ENCODE data around the gene AMBN.
"Not testable (repeated sequence)": the region's sequence is repeated elsewhere in the genome, so short reads cannot be mapped to it uniquely, and the experiment has no call there.

Gene AMBN

DNA sequence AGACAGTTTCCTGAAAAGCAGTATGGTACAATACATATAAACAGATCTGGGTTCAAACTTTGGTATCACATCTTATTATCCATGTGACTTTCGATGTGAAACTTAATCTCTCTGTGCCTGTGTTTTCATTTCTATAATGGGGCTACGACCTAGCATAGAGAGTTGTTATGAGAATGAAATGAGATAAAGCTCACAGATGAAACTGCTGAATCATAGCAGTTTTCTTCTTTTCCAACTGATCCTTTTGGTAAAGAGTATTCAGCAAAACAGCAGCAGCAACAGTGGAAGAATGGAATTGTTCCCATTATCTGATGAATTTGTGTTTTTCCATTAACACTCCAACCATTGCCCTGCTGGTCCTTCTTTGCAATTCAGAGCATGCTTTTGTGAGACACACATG, 16.3 kb downstream of the AMBN start:
- no peak for DNase-seq (ENCODE audit: low read depth in 3 of 3)

DNA sequence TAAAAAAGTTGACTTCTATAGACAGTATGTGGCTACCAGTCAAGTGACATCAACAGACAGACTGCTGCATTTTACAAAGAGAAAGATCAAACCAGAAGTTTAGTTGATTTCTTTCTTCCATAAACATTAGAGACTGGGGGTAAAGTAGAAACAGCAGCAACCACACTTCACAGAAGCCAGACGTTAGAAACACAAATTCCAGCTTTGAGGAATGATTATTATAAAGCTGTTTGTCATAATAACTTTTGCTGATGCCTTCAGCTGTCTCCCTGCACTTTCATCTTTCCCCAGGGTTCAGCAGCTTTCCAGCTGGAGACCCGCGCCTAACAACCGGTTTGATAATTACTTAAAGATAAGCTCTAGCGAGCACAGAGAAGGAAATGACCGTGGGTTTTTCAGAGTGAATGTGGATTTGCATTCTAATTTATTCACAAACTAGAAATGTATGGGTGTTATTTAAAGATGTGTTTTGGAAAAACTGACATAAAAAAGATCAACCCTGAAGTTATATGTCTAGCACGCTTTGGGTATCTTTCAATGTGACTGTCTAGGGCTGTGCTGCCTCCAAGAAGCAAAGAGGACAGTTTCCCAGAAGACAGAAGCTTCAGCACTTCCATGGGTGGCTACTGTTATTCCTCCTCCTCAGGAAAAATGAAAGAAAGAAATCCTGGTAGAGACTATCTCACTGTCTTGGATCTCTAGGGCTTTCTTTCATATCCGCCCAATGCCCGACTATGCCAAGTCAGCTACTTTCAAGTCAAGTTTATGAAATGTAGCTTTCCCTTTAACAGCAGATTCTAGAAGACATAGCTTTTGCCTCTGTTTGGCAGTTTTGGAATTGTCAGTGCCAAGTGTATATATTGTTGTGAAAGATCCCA, 21.5 kb downstream of the AMBN start:
- no peak for DNase-seq (ENCODE audit: low read depth in 3 of 3)

GRCh38 chr4:70614184-70614555, 22.1 kb downstream of the AMBN start:
- no peak for DNase-seq (ENCODE audit: low read depth in 3 of 3)

- no peak for DNase-seq (ENCODE audit: low read depth in 3 of 3)
Observed at GRCh38 chr4:70619288-70619687, 27.2 kb downstream of the AMBN start.

GRCh38 chr4:70619778-70620177, 27.7 kb downstream of the AMBN start:
- DNase-seq (ENCODE audit: low read depth in 3 of 3): no peak

GRCh38 chr4:70623323-70623722, 31.3 kb downstream of the AMBN start:
- no peak for DNase-seq (ENCODE audit: low read depth in 3 of 3)

DNA sequence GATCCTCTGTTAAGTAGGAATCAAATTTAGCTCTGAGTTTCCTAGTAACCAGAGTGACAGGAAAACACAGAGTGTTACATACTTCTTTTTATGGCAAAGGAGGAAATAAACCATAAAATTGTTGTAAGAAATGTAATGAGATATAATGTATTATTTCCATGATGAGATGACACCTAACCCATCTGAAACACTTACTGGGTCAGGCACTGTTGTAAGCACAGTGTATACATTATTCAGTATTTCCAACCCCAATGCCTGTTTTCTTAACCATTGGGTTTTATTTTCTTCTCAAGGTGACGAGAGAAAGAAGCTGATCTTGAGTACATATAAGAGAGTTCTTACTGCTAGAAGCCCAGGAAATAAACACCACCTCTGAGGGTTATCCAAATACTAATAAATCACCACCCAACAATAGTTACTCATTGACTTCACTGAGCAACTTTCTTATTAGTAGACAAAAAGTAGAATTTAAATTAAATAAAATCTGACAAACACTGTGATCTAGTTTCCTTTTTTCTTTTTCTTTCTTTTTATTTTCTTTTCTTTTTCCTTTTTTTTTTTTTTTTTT, 32.3 kb downstream of the AMBN start:
- DNase-seq (ENCODE audit: low read depth in 3 of 3): no peak

DNA sequence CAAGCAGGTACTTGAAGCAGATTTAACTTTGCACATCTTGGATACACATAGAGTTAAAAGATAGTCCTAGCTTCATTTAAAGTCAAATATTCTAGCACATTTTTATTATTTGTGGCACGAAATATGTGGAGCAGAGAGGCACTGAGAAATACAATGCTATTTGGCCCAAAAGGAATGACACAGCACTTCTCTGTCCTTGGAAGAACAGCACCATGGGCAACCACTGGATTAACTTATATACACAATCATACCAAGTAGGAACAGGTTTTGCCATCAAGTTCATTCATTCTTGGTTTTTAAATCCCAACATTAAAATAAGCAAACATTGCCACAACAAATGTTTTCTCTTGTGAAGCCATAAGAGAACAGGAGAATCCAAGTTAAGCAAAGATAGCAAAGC, 35.6 kb downstream of the AMBN start:
- no peak for DNase-seq (ENCODE audit: low read depth in 3 of 3)

- DNase-seq (ENCODE audit: low read depth in 3 of 3): no peak
Observed at GRCh38 chr4:70628444-70628843, 36.4 kb downstream of the AMBN start, which contains the start of gene ENAM. Gene ENAM (plus strand): TSS chr4:70628744. CDS start chr4:70629501, 757 bp downstream.

DNA sequence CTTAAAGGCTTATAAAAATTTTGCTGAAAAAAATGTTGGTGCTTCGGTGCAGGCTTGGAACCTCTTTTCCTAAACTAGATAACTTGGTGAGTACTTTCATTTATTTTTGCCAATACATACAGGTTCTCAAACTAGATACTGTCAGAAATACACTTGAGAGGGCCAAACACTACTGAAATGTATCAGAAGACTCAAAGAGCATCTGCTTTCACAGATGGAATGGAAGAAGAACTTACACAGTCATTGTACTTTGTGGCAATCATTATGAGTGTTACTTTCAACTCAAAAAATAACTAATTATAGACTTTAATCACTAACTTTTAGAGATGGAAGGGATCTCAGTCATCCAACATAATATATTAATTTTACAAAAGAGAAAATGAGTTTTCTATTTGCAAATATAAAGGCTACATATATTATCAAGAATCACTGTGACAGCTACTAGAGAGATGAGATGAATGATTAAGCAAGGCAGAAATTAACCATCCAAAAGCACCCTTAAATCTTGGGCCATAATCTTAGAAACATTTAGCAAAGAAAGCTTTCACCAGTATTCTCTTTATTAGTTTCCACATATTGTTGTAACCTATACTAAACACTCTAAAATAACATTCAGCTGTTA, 37.5 kb downstream of the AMBN start:
- no peak for DNase-seq (ENCODE audit: low read depth in 3 of 3)

DNA sequence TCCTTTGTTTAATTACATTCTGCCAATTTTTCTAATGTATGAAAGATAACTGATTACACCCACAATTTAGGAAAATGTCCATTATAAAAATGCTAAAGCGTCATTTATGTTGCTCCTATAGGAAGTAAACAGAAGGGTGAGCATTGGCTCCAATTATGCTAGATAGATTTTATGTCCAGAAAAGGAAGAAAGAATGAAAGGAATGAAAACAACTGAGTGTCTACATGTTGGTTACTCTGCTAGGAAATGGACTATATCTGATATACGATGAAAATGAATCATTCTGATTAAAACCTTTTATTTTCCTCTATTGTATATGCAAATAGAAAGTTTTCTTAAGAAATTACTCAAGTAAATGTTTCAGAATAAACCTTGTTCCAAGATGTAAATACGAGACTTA, 38.1 kb downstream of the AMBN start:
- DNase-seq (ENCODE audit: low read depth in 3 of 3): no peak

DNA sequence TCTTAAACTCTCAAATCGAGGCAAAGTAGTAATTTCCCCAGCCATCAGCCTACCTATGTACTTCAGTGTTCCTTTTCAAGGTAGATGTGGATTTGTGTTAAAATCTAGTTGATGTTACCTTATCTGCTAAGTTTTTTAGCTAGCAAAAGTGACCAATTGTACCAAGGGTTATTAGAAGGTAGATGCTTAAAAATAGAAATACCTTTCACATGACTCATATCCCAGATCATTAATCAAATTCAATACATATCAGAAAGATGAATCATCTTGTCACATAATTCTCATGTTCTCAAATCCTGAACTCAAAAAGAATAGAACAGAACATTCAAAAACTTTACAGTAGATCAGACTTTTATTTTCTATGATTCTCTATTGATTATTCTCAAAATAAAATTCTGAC, 40.0 kb downstream of the AMBN start:
- DNase-seq (ENCODE audit: low read depth in 3 of 3): no peak

- DNase-seq (ENCODE audit: low read depth in 3 of 3): no peak
Observed at GRCh38 chr4:70634482-70634881, 42.4 kb downstream of the AMBN start.

GRCh38 chr4:70637239-70637913, 45.3 kb downstream of the AMBN start:
- DNase-seq (ENCODE audit: low read depth in 3 of 3): no peak

GRCh38 chr4:70640192-70640591, 48.1 kb downstream of the AMBN start:
- DNase-seq (ENCODE audit: low read depth in 3 of 3): no peak

DNA sequence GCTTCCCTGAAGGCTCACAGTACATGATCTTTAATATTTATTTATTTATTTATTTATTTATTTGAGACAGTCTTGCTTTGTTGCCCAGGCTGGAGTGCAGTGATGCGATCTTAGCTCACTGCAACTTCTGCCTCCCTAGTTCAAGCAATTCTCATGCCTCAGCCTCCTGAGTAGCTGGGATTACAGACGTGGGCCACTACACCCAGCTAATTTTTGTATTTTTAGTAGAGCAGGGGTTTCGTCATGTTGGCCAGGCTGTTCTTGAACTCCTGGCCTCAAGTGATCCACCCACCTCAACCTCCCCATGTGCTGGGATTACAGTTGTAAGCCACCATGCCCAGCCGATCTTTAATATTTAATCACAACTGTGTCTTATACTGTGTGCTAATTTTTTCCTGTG, 58.7 kb downstream of the AMBN start:
- DNase-seq (ENCODE audit: low read depth in 3 of 3): not testable (repeated sequence)

DNA sequence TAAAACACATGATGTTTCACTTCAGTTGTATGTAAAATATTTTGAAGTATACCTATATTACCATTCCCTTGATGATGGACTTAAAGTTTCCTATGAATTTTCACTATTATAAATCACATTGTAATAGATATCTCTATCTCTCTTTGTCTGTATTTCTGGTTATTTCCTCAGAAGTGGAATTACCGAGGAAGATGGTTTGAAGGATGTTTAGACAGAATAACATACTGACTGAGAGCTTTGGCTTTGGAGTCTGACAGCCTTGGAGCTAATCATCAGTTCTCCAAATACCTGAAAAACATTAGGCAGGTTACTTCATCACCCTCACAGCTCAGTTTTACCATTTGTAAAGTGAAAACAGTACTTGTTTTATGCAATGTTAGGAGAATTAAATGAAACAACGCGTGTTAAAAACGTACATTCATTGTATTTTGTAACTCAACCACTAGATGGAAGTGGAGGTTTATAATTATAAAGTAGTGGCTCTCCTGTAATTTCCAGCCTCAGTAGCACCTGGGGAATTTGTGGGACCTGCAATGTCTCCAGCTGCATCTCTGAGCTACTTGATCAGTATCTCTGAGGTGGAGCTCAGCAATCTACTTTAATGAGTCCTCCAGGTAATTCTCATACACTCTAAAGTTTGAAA, 59.9 kb downstream of the AMBN start:
- no peak for DNase-seq (ENCODE audit: low read depth in 3 of 3)

GRCh38 chr4:70654605-70655011, 62.6 kb downstream of the AMBN start:
- no peak for DNase-seq (ENCODE audit: low read depth in 3 of 3)

All from stimulated activated CD4-positive, alpha-beta T cell treated with anti-CD3 and anti-CD28 coated beads, TNF-alpha, amount 100 ng/mL, for 4 hours (primary cell).